ENCODE results near the gene ITPR2.

DNA sequence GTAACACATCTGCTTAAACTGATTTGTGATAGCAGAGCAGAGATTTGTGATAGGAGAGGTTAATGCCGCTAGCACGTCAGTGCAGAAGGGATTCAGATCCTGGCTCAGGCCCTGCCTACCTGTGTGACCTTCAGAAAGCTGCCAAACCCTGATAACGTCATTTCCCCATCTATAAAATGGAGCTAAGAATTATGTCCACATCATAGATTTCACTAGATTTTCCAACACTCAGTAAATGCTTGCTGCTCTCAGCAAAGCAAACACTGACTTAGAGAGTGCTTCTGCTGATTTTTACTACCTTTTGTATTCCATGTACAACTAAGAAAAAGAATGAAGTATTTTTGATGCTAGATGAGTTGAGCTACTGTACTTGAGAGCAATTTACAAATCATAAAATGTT is 261.4 kb downstream of the ITPR2 start:
- TF ChIP-seq EZH2 (IDR thresholded peaks at IDR 0.05; ENCODE audit: low read depth) = no peak
- TF ChIP-seq, protein P1, sequence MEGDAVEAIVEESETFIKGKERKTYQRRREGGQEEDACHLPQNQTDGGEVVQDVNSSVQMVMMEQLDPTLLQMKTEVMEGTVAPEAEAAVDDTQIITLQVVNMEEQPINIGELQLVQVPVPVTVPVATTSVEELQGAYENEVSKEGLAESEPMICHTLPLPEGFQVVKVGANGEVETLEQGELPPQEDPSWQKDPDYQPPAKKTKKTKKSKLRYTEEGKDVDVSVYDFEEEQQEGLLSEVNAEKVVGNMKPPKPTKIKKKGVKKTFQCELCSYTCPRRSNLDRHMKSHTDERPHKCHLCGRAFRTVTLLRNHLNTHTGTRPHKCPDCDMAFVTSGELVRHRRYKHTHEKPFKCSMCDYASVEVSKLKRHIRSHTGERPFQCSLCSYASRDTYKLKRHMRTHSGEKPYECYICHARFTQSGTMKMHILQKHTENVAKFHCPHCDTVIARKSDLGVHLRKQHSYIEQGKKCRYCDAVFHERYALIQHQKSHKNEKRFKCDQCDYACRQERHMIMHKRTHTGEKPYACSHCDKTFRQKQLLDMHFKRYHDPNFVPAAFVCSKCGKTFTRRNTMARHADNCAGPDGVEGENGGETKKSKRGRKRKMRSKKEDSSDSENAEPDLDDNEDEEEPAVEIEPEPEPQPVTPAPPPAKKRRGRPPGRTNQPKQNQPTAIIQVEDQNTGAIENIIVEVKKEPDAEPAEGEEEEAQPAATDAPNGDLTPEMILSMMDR (conservative IDR thresholded peaks at IDR 0.05) = no peak

Data from PC-9 (cell line).